Thyroid gland (tissue), 4 donors: Measurements from ENCODE around the gene SORL1.

ENCODE experiments used
- POLR2A ChIP-seq, 2 donors: fragments of 450-650 bp; IDR thresholded peaks; one replicate each; pipeline ENCODE4 v1.6.1; 2017; ENCODE audit warnings: antibody characterized with exemption in 2 of 2, mild to moderate bottlenecking in 2 of 2, moderate library complexity in 1 of 2
- TF ChIP-seq, protein P1 (sequence below), 6 experiments: fragments of 200-600 bp in 3 of 6; fragments of 450-650 bp in 3 of 6; sonication (generic) in 3 of 6; IDR thresholded peaks; one replicate each; pipeline ENCODE4 v1.5.1; 2016 to 2019; ENCODE audit warnings: antibody characterized with exemption in 6 of 6, mild to moderate bottlenecking in 2 of 6, inconsistent platforms in 1 of 6, moderate library complexity in 1 of 6

DNA sequence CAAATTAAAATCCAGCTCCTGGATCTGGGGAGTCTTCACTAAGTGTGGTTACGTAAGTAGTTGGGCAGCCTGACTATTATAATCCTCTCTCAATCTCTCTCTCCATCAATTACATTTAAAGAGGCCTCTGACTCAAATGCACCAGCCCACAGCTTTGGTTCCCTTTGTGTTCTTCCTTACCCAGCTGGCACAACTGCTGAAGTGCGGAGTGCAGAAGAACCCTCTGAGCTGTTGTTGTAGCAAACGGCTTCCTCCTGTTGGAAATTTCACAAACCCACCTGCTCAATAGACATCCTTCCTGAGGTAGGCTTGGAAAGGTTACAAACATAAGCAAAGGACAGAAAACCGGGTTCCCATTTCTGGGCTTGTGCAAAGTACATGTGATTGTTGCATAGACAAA lies 17.0 kb upstream of the SORL1 start:
- TF ChIP-seq POLR2A (IDR thresholded peaks at IDR 0.05), result no peak
- TF ChIP-seq, protein P1, sequence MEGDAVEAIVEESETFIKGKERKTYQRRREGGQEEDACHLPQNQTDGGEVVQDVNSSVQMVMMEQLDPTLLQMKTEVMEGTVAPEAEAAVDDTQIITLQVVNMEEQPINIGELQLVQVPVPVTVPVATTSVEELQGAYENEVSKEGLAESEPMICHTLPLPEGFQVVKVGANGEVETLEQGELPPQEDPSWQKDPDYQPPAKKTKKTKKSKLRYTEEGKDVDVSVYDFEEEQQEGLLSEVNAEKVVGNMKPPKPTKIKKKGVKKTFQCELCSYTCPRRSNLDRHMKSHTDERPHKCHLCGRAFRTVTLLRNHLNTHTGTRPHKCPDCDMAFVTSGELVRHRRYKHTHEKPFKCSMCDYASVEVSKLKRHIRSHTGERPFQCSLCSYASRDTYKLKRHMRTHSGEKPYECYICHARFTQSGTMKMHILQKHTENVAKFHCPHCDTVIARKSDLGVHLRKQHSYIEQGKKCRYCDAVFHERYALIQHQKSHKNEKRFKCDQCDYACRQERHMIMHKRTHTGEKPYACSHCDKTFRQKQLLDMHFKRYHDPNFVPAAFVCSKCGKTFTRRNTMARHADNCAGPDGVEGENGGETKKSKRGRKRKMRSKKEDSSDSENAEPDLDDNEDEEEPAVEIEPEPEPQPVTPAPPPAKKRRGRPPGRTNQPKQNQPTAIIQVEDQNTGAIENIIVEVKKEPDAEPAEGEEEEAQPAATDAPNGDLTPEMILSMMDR (IDR thresholded peaks at IDR 0.05), result no peak
